Dedifferentiated amniotic fluid mesenchymal stem cell (primary cell): Measurements from ENCODE around the gene PPTC7.
"Not testable (repeated sequence)": the region's sequence is repeated elsewhere in the genome, so short reads cannot be mapped to it uniquely, and the experiment has no call there.

Source experiments
- DNase-seq: peaks from one replicate; pipeline ENCODE4 v3.0.0-alpha.2; 2016; ENCODE audit errors: extremely low spot score

PPTC7 gene

DNA sequence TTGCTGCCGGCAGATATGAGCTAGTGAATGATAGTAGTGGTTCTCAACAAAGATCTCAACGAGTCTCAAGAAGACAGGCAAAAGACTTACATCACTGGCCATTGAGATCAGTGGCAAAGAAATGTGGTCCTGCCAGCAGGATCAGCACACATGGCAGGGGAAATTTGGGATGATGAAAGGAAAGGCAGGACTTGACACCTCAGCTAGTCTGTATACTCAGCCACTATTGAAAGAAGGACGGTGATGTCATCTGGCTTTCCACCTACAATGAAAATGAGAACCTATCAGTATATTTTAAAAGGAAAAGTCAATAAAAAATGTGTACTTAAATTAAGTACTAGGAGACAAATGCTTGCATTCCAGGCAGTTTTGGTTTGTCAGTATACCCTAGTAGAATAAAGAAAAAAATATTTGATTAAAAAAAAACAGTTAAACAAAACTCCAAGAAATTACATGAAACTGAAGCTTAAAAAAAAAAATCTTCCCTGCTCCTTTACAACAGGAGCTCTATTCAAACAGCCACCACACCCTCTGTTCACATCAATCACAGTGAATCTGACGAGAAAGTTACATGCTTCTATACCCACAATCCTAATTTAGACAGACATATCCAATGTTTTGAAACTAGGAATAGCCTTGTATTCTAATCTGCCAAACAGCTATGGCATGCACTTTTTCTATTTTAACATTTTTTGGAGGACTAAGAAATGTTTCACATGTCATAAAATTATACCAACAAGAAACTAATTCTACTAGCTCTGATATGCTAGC lies 46.1 kb downstream of the PPTC7 start:
- no peak for DNase-seq

DNA sequence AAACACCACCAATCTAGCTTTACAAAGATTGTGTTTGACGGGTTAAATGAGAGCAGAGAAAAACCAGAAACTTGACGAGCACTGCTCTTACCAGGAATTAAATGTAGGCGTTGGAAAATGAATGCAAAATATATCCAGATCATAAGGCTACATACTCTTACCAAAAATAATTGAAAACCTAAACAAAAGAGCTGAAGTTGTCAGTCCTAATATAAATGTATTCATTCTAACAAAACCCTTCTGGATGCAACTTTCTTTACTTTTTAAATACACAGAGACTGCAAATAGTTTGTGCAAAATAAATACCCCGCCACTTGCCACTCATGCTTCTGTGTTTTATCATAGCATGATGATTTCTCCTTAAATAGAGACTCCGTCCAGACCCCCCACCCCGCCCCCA lies 48.3 kb downstream of the PPTC7 start:
- DNase-seq: peak; percentile 57

DNA sequence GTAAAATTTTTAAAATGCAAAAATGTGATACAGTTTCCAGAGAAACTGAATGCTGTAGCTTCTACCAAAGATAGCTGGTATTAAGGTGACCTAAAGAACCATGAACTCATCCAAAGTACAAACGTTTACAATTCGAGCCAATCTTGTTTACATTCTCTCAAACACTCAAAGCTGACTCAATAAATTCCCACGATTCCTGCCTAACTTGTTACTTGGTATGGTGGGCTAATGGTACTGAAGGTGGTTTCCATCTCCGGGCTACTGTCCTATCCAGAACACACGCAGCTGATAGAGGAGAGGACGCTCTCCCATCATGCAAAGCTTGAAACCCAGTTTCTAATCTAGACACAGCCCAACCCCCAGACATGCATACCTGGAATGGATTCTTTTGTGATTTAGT lies 49.5 kb downstream of the PPTC7 start:
- no peak for DNase-seq

DNA sequence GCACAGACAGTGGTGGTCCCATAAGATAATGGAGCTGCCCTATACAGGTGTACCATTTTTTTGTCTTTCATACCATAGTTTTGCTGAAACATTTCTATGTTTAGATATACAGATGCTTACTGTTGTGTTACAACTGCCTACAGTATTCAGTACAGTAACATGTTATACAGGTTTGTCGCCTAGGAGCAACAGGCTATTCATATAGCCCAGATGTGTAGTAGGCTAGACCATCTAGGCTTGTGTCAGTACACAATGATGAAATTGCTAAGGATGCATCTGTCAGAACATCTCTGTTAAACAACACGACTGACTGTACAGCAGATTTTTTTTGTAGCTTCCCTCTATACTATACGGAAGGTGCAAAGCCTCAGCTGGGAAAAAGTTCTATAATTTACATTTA lies 50.5 kb downstream of the PPTC7 start:
- no peak for DNase-seq

DNA sequence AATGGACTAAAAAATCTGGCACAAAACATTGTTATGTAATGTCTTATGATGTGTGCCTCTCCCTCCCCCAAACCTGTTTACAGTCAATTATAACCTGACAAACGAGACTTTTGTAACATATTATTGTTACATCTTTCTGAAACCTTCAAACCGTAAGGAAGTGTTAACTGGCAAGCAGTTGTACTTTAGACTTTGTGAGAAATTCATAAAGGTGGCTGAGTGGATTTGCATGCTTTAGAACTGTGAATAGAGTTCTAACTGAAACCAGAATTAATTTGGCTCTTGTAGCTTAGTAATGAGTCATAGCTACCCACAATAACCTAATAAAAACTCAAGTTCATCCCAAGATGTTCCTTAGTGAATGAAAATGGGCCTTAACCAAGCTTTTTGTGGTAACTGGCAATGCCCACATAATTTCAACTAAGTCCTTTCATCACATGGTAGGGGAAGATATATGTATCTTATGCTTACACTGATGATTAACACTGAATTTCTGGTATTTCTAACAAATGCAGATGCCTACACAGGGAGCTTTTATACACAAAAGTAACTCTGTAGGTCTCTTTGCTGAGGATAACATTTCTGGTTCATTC lies 51.3 kb downstream of the PPTC7 start:
- no peak for DNase-seq

DNA sequence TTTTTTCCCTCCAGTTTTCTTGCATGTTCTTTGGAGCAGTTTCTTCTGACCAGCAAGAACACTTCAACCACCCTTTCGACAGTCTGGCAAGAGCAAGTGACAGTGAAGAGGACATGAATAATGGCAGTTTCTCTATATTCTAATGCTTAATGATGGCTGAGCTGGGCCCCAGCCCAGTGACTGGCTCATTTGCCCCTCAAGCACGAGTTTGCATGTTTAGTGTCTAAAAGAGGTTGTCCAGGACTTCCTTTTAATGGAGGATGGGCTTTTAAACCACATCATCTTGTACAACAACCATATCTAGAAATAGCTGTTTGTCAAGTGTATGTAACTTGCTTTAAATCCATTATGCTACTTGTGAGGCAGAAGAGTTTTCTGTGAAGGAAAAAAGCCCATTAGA lies 52.6 kb downstream of the PPTC7 start:
- DNase-seq: no peak

DNA sequence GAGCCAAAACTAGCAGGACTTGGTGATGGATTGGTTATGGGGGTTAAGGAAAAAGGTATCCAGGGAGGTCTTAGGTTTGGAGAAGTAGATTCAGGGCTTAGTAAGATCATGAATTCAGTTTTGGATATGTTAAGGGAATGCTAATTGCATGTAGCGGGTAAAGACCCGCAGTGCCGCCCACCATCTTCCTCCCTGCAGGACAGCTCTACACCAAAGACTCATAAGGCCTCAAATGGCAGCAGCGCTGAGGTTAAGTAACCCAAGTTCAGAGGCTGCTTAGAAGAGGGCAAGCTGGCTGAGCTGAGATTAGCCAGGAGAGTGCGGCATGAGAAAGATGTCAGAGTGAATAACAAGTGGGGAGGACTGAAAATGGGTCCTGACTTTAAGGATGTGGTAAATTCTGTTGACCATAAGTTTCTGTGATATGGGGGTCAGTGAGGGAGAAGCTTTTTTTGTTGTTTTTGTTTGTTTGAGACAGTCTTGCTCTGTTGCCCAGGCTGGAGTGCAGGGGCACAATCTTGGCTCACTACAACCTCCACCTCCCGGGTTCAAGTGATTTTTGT lies 54.8 kb downstream of the PPTC7 start:
- DNase-seq: no peak

DNA sequence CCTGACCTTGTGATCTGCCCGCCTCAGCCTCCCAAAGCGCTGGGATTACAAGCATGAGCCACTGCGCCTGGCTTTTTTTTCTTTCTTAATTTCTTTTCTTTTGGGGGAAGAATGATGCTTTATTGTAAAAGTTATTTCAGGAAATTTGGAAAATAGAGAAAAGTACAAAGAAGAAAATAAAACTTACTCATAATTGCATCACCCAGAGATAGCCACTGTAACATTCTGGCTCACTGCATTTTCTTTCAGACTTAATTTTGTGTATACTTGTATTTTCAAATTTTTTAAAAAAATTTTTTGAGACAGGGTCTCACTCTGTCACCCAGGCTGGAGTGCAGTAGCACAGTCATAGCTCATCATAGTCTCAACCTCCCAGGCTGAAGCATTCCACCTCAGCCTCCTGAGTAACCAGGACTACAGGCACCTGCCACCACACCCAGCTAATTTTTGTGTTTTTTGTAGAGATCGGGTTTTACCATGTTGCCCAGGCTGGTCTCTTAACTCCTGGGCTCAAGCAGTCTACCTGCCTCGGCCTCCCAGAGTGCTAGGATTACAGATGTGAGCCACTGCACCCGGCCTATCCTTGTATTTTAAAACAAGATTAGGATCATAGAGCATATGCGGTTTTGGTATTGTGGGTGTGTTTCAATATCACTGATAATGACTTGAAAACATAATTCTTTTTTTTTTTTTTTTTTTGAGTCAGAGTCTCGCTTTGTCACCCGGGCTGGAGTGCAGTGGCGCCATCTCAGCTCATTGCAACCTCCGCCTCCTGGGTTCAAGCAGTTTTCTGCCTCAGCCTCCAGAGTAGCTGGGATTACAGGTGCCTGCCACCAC lies 62.0 kb downstream of the PPTC7 start:
- DNase-seq: peak; percentile 30

DNA sequence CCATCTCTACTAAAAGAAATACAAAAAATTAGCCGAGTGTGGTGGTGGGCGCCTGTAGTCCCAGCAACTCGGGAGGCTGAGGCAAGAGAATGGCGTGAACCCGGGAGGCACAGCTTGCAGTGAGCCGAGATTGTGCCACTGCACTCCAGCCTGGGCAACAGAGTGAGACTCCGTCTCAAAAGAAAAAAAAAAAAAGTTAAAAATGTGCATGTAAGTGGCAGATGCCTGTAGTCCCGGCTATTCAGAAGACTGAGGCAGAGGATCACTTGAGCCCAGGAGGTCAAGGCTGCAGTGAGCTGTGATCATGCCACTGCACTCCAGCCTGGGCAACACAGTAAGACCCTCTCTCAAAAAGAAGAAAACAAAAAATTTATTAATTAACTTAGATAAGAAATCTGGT lies 65.1 kb downstream of the PPTC7 start:
- DNase-seq: not testable (repeated sequence)

DNA sequence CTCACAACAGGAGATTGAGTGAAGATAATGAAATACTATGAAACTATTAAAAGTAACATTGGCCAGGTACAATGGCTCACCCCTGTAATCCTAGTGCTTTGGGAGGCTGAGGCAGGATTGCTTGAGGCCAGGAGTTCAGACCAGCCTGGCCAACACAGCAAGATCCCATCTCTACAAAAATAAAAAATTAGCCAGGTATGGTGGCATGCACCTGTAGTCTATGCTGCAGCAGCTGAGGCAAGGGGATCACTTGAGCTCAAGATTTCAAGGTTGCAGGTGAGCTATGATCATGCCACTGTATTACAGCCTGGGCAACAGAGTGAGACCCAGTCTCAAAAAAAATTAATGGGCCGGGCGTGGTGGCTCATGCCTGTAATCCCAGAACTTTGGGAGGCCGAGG lies 66.1 kb downstream of the PPTC7 start:
- no peak for DNase-seq

DNA sequence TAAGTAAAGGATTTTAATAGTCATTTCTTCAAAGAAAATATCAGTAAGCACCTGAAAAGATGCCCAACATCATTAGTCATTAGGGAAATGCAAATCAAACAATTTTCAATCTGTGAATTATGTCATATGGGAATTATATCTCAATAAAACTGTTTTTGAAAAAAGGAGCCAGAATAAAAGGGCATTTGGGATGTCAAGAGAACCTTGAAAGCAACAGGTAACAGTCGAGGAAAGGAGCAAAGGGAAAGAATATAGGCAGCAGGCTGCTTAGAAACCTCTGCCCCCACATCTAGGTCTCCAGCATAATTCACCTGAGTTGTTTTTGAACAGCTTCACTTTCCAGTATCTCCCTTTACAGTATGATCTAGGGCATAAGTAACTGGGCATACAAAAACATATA lies 68.8 kb downstream of the PPTC7 start:
- DNase-seq: no peak

DNA sequence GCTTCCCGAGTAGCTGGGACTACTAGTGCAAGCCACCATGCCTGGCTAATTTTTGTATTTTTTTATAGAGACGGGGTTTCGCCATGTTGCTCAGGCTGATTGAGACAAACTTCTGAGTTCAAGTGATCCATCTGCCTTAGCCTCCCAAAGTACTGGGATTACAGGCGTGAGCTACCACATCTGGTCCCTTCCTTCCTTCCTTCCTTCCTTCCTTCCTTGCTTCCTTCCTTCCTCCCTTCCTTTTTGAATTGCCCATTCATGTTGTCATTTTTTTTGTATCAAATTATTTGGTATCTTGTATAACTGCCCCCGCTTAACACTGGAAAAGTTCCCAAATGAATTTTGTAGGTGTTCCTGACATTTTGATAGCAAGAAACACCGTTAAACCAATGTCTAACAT lies 69.3 kb downstream of the PPTC7 start:
- DNase-seq: no peak

DNA sequence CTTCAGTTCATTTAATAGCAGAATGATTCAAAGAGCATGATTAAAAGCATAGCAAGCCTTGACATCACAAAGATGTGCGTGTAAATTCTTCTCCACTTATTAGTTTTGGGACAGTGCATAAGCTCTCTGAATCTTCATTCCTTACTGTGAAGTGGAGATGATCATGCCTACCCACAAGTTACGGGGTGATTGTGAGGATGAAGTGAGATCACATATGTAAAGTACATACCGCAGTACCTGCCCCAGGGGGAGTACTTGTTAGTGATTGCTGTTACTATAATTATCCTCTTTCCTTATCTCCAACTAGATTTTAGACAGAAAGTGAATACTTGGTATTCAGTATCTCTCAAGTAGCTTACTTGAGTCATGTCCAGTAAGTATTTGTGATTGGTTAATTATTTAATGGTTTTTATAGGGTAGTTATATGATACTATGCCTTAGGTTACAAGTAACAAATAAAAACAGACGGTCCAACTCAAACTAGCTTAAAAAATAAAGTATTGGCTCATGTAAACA lies 75.0 kb downstream of the PPTC7 start:
- no peak for DNase-seq

DNA sequence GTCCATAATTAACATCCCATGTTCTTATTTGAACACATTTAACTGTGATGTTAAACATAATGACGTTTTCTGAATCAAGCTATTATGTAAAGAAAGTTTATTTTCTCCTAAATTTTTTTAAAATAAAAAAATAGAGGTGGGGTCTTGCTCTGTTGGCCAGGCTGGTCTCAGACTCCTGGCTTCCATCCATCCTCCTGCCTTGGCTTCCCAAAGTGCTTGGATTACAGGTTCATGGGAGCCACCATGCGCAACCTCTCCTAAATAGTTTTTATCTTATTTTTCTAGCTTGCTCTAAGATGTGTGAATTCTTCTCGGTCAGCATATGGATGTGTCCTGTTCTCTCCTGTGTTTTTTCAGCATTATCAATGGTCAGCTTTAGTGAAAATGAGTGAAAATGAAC lies 77.8 kb downstream of the PPTC7 start:
- no peak for DNase-seq

DNA sequence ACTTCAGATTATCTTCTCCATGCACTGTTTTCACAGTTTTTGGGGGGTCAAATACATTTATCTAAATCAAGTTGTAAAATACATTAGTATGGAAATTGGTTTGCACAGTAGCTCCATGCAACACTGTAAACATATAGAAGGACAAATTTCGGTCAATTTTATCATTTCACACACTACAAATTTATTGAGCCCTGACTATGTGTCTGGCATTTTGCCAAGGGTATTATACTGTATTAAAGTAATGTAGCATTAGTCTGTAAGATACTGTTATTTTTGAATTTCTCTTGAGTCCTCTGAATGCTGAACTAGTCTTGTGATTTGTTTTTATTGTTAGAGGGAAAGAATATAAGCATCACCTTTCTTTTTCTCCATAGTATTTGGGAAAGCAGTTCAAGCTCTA lies 79.7 kb downstream of the PPTC7 start:
- DNase-seq: no peak

DNA sequence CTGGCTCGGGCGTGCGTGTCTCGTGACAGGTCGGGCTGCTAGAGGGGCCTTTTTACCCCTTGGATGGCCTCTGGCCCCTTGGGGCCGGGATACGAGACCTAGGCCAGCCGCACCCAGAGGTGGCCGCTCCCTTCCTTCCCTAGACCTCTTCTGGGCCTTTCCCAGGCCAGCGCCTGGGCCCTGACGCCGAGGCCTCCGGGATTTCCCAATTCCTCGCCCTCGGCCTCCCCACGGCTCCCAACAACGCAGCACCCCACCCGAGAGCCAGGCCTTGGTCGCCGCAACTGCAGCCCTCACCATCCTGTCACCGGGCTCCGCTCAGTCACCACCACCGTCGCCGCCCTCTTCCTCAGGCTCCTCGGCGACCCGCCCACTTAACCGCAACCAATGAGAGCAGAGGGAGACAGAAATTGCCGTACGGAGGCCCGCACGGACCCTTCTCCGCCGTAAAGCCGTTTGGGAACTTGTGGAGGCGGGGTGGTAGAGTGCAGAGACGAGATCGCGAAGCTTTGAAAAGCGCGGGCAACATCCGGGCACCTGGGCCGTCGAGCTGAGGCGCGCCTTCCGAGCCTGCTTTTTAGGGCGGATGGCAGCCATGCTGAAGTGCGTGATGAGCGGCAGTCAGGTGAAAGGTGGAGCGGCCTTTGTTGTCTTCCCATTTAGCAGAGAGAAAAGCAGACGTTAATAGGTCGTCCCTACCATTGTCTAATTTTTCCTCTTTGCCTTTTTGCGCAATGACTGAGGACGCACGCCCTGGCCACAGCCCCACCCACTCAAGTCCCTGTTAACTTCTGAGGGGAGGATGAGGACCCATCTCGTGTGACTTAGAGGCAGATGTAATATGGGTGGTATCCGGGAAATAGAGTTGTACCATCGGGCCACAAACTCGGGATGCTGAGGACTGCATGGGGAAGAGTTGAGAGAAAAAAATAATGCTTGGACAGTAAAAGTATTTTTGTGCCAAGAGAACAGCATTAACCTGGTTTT lies 81.1 kb downstream of the PPTC7 start, which contains the start of the genes RAD9B and VPS29:
RAD9B (plus strand) TSS at position 580 of the 987 bp plus-strand sequence; CDS start at position 587, 7 bp downstream.
VPS29 (minus strand) TSS at position 360 of the 987 bp plus-strand sequence; CDS start at position 300, 60 bp downstream.
- peak; percentile 96 for DNase-seq

DNA sequence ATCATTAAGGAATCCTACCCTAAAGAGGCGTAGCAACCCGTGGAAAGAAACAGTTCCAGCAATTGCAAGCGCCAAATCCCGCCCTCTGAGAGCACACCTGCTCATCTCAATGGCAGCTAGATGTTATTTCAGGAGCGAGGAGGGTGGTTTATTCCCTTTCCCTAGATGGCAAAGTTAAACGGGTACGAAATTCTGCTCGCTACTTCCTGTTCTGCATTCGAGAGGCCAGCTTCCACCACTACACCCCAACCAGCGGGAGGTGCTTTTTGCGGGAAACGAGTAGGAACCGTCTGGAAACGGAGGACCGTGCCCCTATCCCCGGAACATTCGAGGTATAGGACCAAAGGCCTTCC lies 81.7 kb downstream of the PPTC7 start:
- DNase-seq: peak; percentile 41

DNA sequence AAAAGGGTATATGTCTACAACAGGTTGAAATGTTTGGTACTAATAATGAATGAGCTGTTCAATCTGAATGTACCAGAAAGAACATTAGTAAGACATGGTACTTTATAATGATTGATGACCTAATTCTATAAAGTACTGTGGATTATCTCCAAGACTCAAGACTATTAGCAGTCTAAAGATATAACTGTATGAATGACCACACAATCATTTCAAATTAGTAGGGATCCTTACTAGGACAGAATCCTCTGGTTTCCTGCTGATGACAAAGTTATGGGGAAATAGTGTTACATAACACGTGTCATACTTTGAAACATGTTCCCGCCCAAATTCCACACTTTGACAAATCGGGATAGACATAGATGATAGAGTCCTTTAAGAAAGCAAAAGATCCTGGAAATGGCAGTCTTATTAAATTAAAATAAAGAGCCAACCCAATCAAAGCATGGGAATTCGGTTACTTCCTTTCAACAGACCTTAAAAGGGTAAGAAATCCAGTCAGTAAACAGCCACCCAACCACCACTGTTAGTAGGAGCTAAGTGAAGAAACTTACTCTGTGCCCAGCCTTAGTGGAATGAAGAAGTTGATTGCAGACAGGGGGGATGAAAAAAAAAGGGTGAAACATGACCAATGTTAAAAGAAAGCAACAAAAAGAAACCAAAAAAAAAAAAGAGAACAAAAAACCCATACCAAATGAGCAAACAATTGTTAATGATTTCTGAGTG lies 84.0 kb downstream of the PPTC7 start:
- no peak for DNase-seq
